ENCODE results near the gene CATSPER3. TPM values are rescaled to one million over a fixed set of nuclear protein-coding genes. Genes with fewer than 3 reads are reported as not detected.

CATSPER3 gene
- total and polyA plus RNA-seq, 2 of the 13 experiments (the other 11 are each of a cell fraction or from before 2014, with no cell fraction given): 0.33 to 0.37 TPM

- TF ChIP-seq THRA (CRISPR knock-in tag; IDR thresholded peaks at IDR 0.05; ENCODE audit: borderline replicate concordance) (peak; percentile 49; the same call in 1 of the 2 replicates), ASH2L (IDR thresholded peaks at IDR 0.05; ENCODE audit: insufficient read length, low read depth, low read length) (peak; percentile 92), TCF7L2 (IDR thresholded peaks at IDR 0.05; ENCODE audit: low read depth, low read length) (peak; percentile 95), ZSCAN29 (CRISPR knock-in tag; conservative IDR thresholded peaks at IDR 0.05) (no peak), NFIC (IDR thresholded peaks at IDR 0.05; ENCODE audit: low read length) (peak; percentile 64), MNT (IDR thresholded peaks at IDR 0.05) (no peak), ZNF773 (CRISPR knock-in tag; IDR thresholded peaks at IDR 0.05; ENCODE audit: borderline replicate concordance) (no peak), SIN3A (IDR thresholded peaks at IDR 0.05; ENCODE audit: borderline replicate concordance, low read depth, low read length) (0 out of 2 replicates have a peak, but pooled peaks have one; percentile 51), WIZ (CRISPR knock-in tag; IDR thresholded peaks at IDR 0.05) (no peak), NR2F1 (CRISPR knock-in tag; IDR thresholded peaks at IDR 0.05) (peak; percentile 90 to 98), SKIL (CRISPR knock-in tag; IDR thresholded peaks at IDR 0.05; ENCODE audit: borderline replicate concordance) (peak; percentile 63), FOXP4 (CRISPR knock-in tag; IDR thresholded peaks at IDR 0.05) (peak; percentile 55; the same call in 1 of the 2 replicates), CEBPG (CRISPR knock-in tag; IDR thresholded peaks at IDR 0.05) (peak; percentile 65), TCF7 (IDR thresholded peaks at IDR 0.05; ENCODE audit: low read depth) (peak; percentile 93), SOX6 (IDR thresholded peaks at IDR 0.05) (no peak), SOX6 (CRISPR knock-in tag; IDR thresholded peaks at IDR 0.05) (peak; percentile 83), RBM39 (IDR thresholded peaks at IDR 0.05; ENCODE audit: low read depth, low read length, poor library complexity, severe bottlenecking) (no peak)
- TF ChIP-seq, protein P1, sequence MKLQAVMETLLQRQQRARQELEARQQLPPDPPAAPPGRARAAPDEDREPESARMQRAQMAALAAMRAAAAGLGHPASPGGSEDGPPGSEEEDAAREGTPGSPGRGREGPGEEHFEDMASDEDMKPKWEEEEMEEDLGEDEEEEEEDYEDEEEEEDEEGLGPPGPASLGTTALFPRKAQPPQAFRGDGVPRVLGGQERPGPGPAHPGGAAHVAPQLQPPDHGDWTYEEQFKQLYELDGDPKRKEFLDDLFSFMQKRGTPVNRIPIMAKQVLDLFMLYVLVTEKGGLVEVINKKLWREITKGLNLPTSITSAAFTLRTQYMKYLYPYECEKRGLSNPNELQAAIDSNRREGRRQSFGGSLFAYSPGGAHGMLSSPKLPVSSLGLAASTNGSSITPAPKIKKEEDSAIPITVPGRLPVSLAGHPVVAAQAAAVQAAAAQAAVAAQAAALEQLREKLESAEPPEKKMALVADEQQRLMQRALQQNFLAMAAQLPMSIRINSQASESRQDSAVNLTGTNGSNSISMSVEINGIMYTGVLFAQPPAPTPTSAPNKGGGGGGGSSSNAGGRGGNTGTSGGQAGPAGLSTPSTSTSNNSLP (IDR thresholded peaks at IDR 0.05; ENCODE audit: low read depth, low read length): 0 out of 2 replicates have a peak, but pooled peaks have one; percentile 9
These were observed 3.1 kb upstream of the CATSPER3 start (continued) for GRCh38 chr5:134964359-134965270.
